Ascending aorta (tissue), 2 donors: ENCODE measurements around the gene PROCA1. TPM values are rescaled to one million over a fixed set of nuclear protein-coding genes. Genes with fewer than 3 reads are reported as not detected.
"Not testable (repeated sequence)": the region's sequence is repeated elsewhere in the genome, so short reads cannot be mapped to it uniquely, and the experiment has no call there.

ENCODE experiments used
- DNase-seq, 2 donors: peaks; one replicate each; pipeline ENCODE4 v3.0.0-alpha.2; 2019; ENCODE audit warnings: low spot score in 2 of 2
- H3K27ac ChIP-seq, 2 donors: fragments of 200-600 bp; sonication (generic); one replicate each; pipeline ENCODE4 v1.5.1; 2016 to 2017; ENCODE audit warnings: mild to moderate bottlenecking in 1 of 2
- H3K27me3 ChIP-seq: fragments of 200-600 bp; sonication (generic); one replicate; pipeline ENCODE4 v1.5.1; 2017
- H3K36me3 ChIP-seq, 2 donors: fragments of 200-600 bp; sonication (generic); one replicate each; pipeline ENCODE4 v1.5.1; 2016
- H3K4me1 ChIP-seq, 2 donors: fragments of 200-600 bp; sonication (generic); one replicate each; pipeline ENCODE4 v1.5.1; 2016 to 2017; ENCODE audit warnings: mild to moderate bottlenecking in 1 of 2
- H3K4me3 ChIP-seq, 2 donors: fragments of 200-600 bp; sonication (generic); one replicate each; pipeline ENCODE4 v1.5.1; 2016 to 2017; ENCODE audit warnings: mild to moderate bottlenecking in 1 of 2
- H3K9me3 ChIP-seq, 2 donors: fragments of 200-600 bp; sonication (generic); one replicate each; pipeline ENCODE4 v1.5.1; 2016
- CTCF ChIP-seq, 3 experiments: fragments of 200-600 bp in 2 of 3; fragments of 450-650 bp in 1 of 3; sonication (generic) in 2 of 3; IDR thresholded peaks; one replicate each; pipeline ENCODE4 v1.5.1; 2016 to 2019; ENCODE audit warnings: antibody characterized with exemption in 3 of 3, mild to moderate bottlenecking in 1 of 3, moderate library complexity in 1 of 3
- intact Hi-C: fragments of 100-400 bp; cut with DNase I; formaldehyde crosslinking; loops from one replicate; pipeline ENCODE4 v1.15.1; 2023
- total RNA-seq: library from RNA; depleted of rRNA; stranded (reverse); fragments of >200 nt; gene quantifications from one replicate; pipeline ENCODE4 v1.1.0, GENCODE V29; 2016

PROCA1 gene
- total RNA-seq, 1 donor from 2014 or later, result 1.6 TPM

- peak; percentile 72 to 96 for DNase-seq
- peak overlapping the region; percentile 93 to 95 for H3K27ac ChIP-seq
- H3K9me3 ChIP-seq, result no peaks in the 10 kb centered on the region
- peaks cover 24 to 29% of the 10 kb centered on the region in 2 donors for H3K36me3 ChIP-seq
- peak overlapping the region; percentile 53 to 83 for H3K4me3 ChIP-seq
- peaks cover 13 to 19% of the 10 kb centered on the region in 2 donors for H3K4me1 ChIP-seq
- intact Hi-C loops, result loop anchor here (1.0 to 10.0 kb wide), 6 partner anchors 23 to 388 kb away; partner anchors contain the start of gene FLOT2
- peak; percentile 99 to 100 (median 100) for TF ChIP-seq CTCF (IDR thresholded peaks at IDR 0.05)
- no peaks in the 10 kb centered on the region for H3K27me3 ChIP-seq
Observed at GRCh38 chr17:28726627-28727491, 15.2 kb upstream of the PROCA1 start.

GRCh38 chr17:28726226-28726626 lies 14.5 kb upstream of the PROCA1 start, which contains the start of gene TLCD1:
Gene TLCD1, minus strand, starts transcription at chr17:28726233. Its CDS starts 136 bp downstream, at chr17:28726097.
- Histone ChIP-seq H3K27me3 (no peaks in the 10 kb centered on the region), H3K4me3 (peak within 1 kb of the TSS; percentile 53 to 83), H3K9me3 (no peaks in the 10 kb centered on the region), H3K27ac (peak within 1 kb of the TSS; percentile 93 to 95), H3K4me1 (peaks cover 13 to 26% of the 10 kb centered on the region in 2 donors), H3K36me3 (peaks cover 24 to 35% of the 10 kb centered on the region in 2 donors)
- intact Hi-C loops, result loop anchor here (2.0 to 10.0 kb wide), 5 partner anchors 36 to 389 kb away; partner anchors contain the start of gene FLOT2
- no peak for TF ChIP-seq CTCF (IDR thresholded peaks at IDR 0.05)
- DNase-seq, result peak in 1 of 2 donors; percentile 80

- no peak for TF ChIP-seq CTCF (IDR thresholded peaks at IDR 0.05)
- H3K9me3 ChIP-seq, result no peaks in the 10 kb centered on the region
- DNase-seq, result no peak
- H3K4me1 ChIP-seq, result peaks cover 17 to 30% of the 10 kb centered on the region in 2 donors
- H3K27me3 ChIP-seq, result no peaks in the 10 kb centered on the region
- peaks cover 24 to 36% of the 10 kb centered on the region in 2 donors for H3K36me3 ChIP-seq
- H3K27ac ChIP-seq, result peak overlapping the region; percentile 66 to 93
- H3K4me3 ChIP-seq, result peak overlapping the region; percentile 53 to 83
- intact Hi-C loops, result loop anchor here (2.0 to 10.0 kb wide), 5 partner anchors 37 to 389 kb away; partner anchors contain the start of gene FLOT2
Observed at GRCh38 chr17:28725660-28726225, 14.1 kb upstream of the PROCA1 start.

GRCh38 chr17:28725166-28725659 lies 13.5 kb upstream of the PROCA1 start:
- H3K27ac ChIP-seq, result peak overlapping the region; percentile 66 to 93
- H3K27me3 ChIP-seq, result no peaks in the 10 kb centered on the region
- peak overlapping the region; percentile 53 to 83 for H3K4me3 ChIP-seq
- TF ChIP-seq CTCF (IDR thresholded peaks at IDR 0.05), result no peak
- no peaks in the 10 kb centered on the region for H3K9me3 ChIP-seq
- H3K36me3 ChIP-seq, result peaks cover 24 to 36% of the 10 kb centered on the region in 2 donors
- DNase-seq, result no peak
- intact Hi-C loops, result loop anchor here (5.0 to 10.0 kb wide), 3 partner anchors 37 to 390 kb away; partner anchors contain the start of gene FLOT2
- H3K4me1 ChIP-seq, result peaks cover 17 to 36% of the 10 kb centered on the region in 2 donors

- peaks cover 17 to 36% of the 10 kb centered on the region in 2 donors for H3K4me1 ChIP-seq
- intact Hi-C loops, result loop anchor here (5.0 to 10.0 kb wide), 3 partner anchors 38 to 390 kb away; partner anchors contain the start of gene FLOT2
Observed at GRCh38 chr17:28724500-28725165, 12.9 kb upstream of the PROCA1 start.

GRCh38 chr17:28723836-28724499 lies 12.3 kb upstream of the PROCA1 start:
- not testable (repeated sequence) for H3K27me3 ChIP-seq, H3K27ac ChIP-seq, H3K9me3 ChIP-seq, H3K4me3 ChIP-seq, DNase-seq
- Histone ChIP-seq H3K4me1 (peaks cover 19 to 36% of the 10 kb centered on the region in 2 donors), H3K36me3 (peaks cover 24 to 36% of the 10 kb centered on the region in 2 donors)
- intact Hi-C loops, result loop anchor here (10.0 kb wide), 1 partner anchor 391 kb away; no protein-coding TSS in a partner anchor

More at GRCh38 chr17:28724500-28725165, 12.9 kb upstream of the PROCA1 start:
- no peak for TF ChIP-seq CTCF (IDR thresholded peaks at IDR 0.05)
- H3K4me3 ChIP-seq, result peak overlapping the region in 1 of 2 donors; percentile 83
- no peaks in the 10 kb centered on the region for H3K9me3 ChIP-seq
- DNase-seq, result no peak
- no peaks in the 10 kb centered on the region for H3K27me3 ChIP-seq
- peak overlapping the region; percentile 66 to 93 for H3K27ac ChIP-seq
- H3K36me3 ChIP-seq, result peaks cover 24 to 36% of the 10 kb centered on the region in 2 donors
